CD4-positive, alpha-beta T cell (primary cell): Measurements from ENCODE around the gene FGGY. TPM values are rescaled to one million over a fixed set of nuclear protein-coding genes. Genes with fewer than 3 reads are reported as not detected.

Experiments
- ATAC-seq: fragments of 200-7000 bp; cut with Tn5 transposase; one replicate; pipeline ENCODE4 v1.10.0; 2022; ENCODE audit warnings: mild to moderate bottlenecking; ENCODE audit not compliant: poor library complexity
- CTCF ChIA-PET: fragments of 350-600 bp; sonication (Branson Sonifier 250); formaldehyde crosslinking; loops from one replicate; lab custom pipeline; 2021; ENCODE audit warnings: antibody characterized with exemption, inconsistent platforms; lab: Charles Lee
- POLR2A ChIA-PET: fragments of 350-600 bp; sonication (Branson Sonifier 250); formaldehyde crosslinking; loops from one replicate; lab custom pipeline; 2021; ENCODE audit warnings: antibody characterized with exemption, inconsistent platforms; lab: Charles Lee
- DNase-seq, 14 experiments: peaks; one replicate each; pipeline ENCODE4 v3.0.0-alpha.2; 2013 to 2020; ENCODE audit warnings: mixed read lengths in 2 of 14
- H3K27ac ChIP-seq, 2 donors: one replicate each; pipeline versions ENCODE4 v1.5.1 to v1.7.0; 2013; ENCODE audit warnings: low read length in 2 of 2, low read depth in 1 of 2, mild to moderate bottlenecking in 1 of 2
- H3K27me3 ChIP-seq, 2 experiments: 1 replicate in 1 of 2; 2 replicates in 1 of 2; pipeline versions ENCODE4 v1.6.1 to v1.7.0; 2013; ENCODE audit warnings: low read length in 2 of 2, control low read depth in 1 of 2, mild to moderate bottlenecking in 1 of 2, moderate library complexity in 1 of 2; ENCODE audit not compliant: insufficient read depth in 2 of 2, control insufficient read depth in 1 of 2
- H3K36me3 ChIP-seq: one replicate; pipeline ENCODE4 v1.6.1; 2013; ENCODE audit warnings: low read length, control low read depth; ENCODE audit not compliant: insufficient read depth
- H3K4me1 ChIP-seq: one replicate; pipeline ENCODE4 v1.6.1; 2013; ENCODE audit warnings: low read length, control low read depth; ENCODE audit not compliant: insufficient read depth
- H3K4me3 ChIP-seq: one replicate; pipeline ENCODE4 v1.5.1; 2013; ENCODE audit warnings: mild to moderate bottlenecking, low read length, moderate library complexity
- H3K9me3 ChIP-seq, 2 experiments: 1 replicate in 1 of 2; 2 replicates in 1 of 2; pipeline versions ENCODE4 v1.6.1 to v1.7.0; 2013; ENCODE audit warnings: low read length in 2 of 2, mild to moderate bottlenecking in 2 of 2, control low read depth in 1 of 2, moderate library complexity in 1 of 2; ENCODE audit not compliant: control insufficient read depth in 1 of 2, insufficient read depth in 1 of 2
- H3K27ac Mint-ChIP-seq: one replicate; pipeline ENCODE4 v1.8.0; 2020; ENCODE audit warnings: mixed read lengths
- H3K27me3 Mint-ChIP-seq: one replicate; pipeline ENCODE4 v1.8.0; 2021; ENCODE audit warnings: mixed read lengths
- H3K36me3 Mint-ChIP-seq: one replicate; pipeline ENCODE4 v1.8.0; 2021; ENCODE audit warnings: low read depth, mixed read lengths
- H3K4me1 Mint-ChIP-seq: one replicate; pipeline ENCODE4 v1.8.0; 2021; ENCODE audit warnings: low read depth, mixed read lengths
- H3K4me3 Mint-ChIP-seq: one replicate; pipeline ENCODE4 v1.8.0; 2020; ENCODE audit warnings: mild to moderate bottlenecking, mixed read lengths
- H3K9me3 Mint-ChIP-seq: one replicate; pipeline ENCODE4 v1.8.0; 2020; ENCODE audit warnings: mixed read lengths
- CTCF ChIP-seq: fragments of 200-600 bp; IDR thresholded peaks from one replicate; pipeline ENCODE4 v1.8.0; 2022; ENCODE audit warnings: antibody characterized with exemption, mild to moderate bottlenecking
- intact Hi-C, 2 experiments: fragments of 100-400 bp; cut with DNase I in 1 of 2; cut with micrococcal nuclease in 1 of 2; formaldehyde crosslinking; loops; one replicate each; pipeline versions ENCODE4 v1.15.1 to v1.9.0; 2023 to 2025; cut with DNase I, micrococcal nuclease
- total RNA-seq, 174 experiments: library from RNA in 2 of 174; stranded (reverse) in 2 of 174; gene quantifications; one replicate each; pipeline ENCODE4 v1.2.3 and lab custom pipeline; 2021 to 2026

FGGY gene
- total RNA-seq, 2 experiments from 2014 or later, result 9.5 to 10.0 TPM

- H3K27me3 Mint-ChIP-seq, result no peaks in the 10 kb centered on the region
- CTCF ChIA-PET, result no interaction called here
Observed at GRCh38 chr1:59415286-59415850, 118.5 kb downstream of the FGGY start.

GRCh38 chr1:59415881-59416280, 119.0 kb downstream of the FGGY start:
- Histone ChIP-seq H3K4me3 (no peak overlapping the region), H3K4me1 (no peaks in the 10 kb centered on the region), H3K27ac (no peak overlapping the region), H3K9me3 (no peaks in the 10 kb centered on the region), H3K27me3 (no peaks in the 10 kb centered on the region), H3K36me3 (no peaks in the 10 kb centered on the region)
- DNase-seq (no peak), ATAC-seq (no peak)
- H3K4me3 Mint-ChIP-seq, result no peak overlapping the region
- no peak overlapping the region for H3K27ac Mint-ChIP-seq
- H3K27me3 Mint-ChIP-seq, result no peaks in the 10 kb centered on the region
- CTCF ChIA-PET, result no interaction called here
- intact Hi-C loops, result no loop called here
- no peaks in the 10 kb centered on the region for H3K36me3 Mint-ChIP-seq
- no peaks in the 10 kb centered on the region for H3K4me1 Mint-ChIP-seq
- TF ChIP-seq CTCF, result no peak
- H3K9me3 Mint-ChIP-seq, result no peaks in the 10 kb centered on the region
- POLR2A ChIA-PET, result no interaction called here

More at GRCh38 chr1:59415286-59415850, 118.5 kb downstream of the FGGY start:
- no peaks in the 10 kb centered on the region for H3K9me3 Mint-ChIP-seq
- ATAC-seq, result no peak
- H3K36me3 ChIP-seq, result no peaks in the 10 kb centered on the region
- no peaks in the 10 kb centered on the region for H3K4me1 ChIP-seq
- intact Hi-C loops, result no loop called here
- no peaks in the 10 kb centered on the region for H3K36me3 Mint-ChIP-seq
- no peak overlapping the region for H3K4me3 ChIP-seq
- no peak overlapping the region for H3K4me3 Mint-ChIP-seq
- no peaks in the 10 kb centered on the region for H3K9me3 ChIP-seq
- H3K4me1 Mint-ChIP-seq, result no peaks in the 10 kb centered on the region
- POLR2A ChIA-PET, result no interaction called here
- TF ChIP-seq CTCF, result no peak
- no peak overlapping the region for H3K27ac ChIP-seq
- DNase-seq, result no peak
- H3K27me3 ChIP-seq, result no peaks in the 10 kb centered on the region
- no peak overlapping the region for H3K27ac Mint-ChIP-seq

GRCh38 chr1:59417406-59417805, 120.5 kb downstream of the FGGY start:
- CTCF ChIA-PET, result no interaction called here
- TF ChIP-seq CTCF, result no peak
- H3K4me3 Mint-ChIP-seq, result no peak overlapping the region

More at GRCh38 chr1:59417406-59417805, 120.5 kb downstream of the FGGY start:
- DNase-seq (no peak), ATAC-seq (no peak)
- POLR2A ChIA-PET, result no interaction called here
- no peaks in the 10 kb centered on the region for H3K27me3 ChIP-seq
- H3K27ac Mint-ChIP-seq, result no peak overlapping the region
- no peaks in the 10 kb centered on the region for H3K4me1 ChIP-seq
- H3K4me3 ChIP-seq, result no peak overlapping the region
- no peak overlapping the region for H3K27ac ChIP-seq
- no peaks in the 10 kb centered on the region for H3K4me1 Mint-ChIP-seq
- no peaks in the 10 kb centered on the region for H3K36me3 Mint-ChIP-seq
- H3K27me3 Mint-ChIP-seq, result no peaks in the 10 kb centered on the region
- no peaks in the 10 kb centered on the region for H3K9me3 Mint-ChIP-seq
- H3K36me3 ChIP-seq, result no peaks in the 10 kb centered on the region
- intact Hi-C loops, result no loop called here
- H3K9me3 ChIP-seq, result no peaks in the 10 kb centered on the region
